Stimulated activated CD8-positive, alpha-beta memory T cell treated with anti-CD3 and anti-CD28 coated beads, Interleukin-4, amount 100 ng/mL, for 48 hours (primary cell): ENCODE data around the gene FMR1.

Source experiments
- DNase-seq: peaks from one replicate; pipeline ENCODE4 v3.0.0-alpha.2; 2020

Gene FMR1

GRCh38 chrX:147911192-147912022 is at the start of gene FMR1:
Gene FMR1 (plus strand): TSS chrX:147911919. CDS start chrX:147912180, 261 bp downstream.
- peak; percentile 92 for DNase-seq

GRCh38 chrX:147875866-147876596 is 35.7 kb upstream of the FMR1 start:
- no peak for DNase-seq

- DNase-seq: no peak
Observed at GRCh38 chrX:147876849-147877646, 34.7 kb upstream of the FMR1 start.

GRCh38 chrX:147877726-147878125 is 34.0 kb upstream of the FMR1 start:
- DNase-seq: no peak

- DNase-seq: no peak
Observed at GRCh38 chrX:147884958-147885357, 26.8 kb upstream of the FMR1 start.

GRCh38 chrX:147890756-147891155 is 21.0 kb upstream of the FMR1 start:
- no peak for DNase-seq

- DNase-seq: no peak
Observed at GRCh38 chrX:147891896-147892295, 19.8 kb upstream of the FMR1 start.

GRCh38 chrX:147893741-147894140 is 18.0 kb upstream of the FMR1 start:
- no peak for DNase-seq

GRCh38 chrX:147894366-147894963 is 17.3 kb upstream of the FMR1 start:
- no peak for DNase-seq

GRCh38 chrX:147897117-147897516 is 14.6 kb upstream of the FMR1 start:
- DNase-seq: no peak

- no peak for DNase-seq
Observed at GRCh38 chrX:147898951-147899350, 12.8 kb upstream of the FMR1 start.

- no peak for DNase-seq
Observed at GRCh38 chrX:147899379-147900114, 12.2 kb upstream of the FMR1 start.

- DNase-seq: no peak
Observed at GRCh38 chrX:147900349-147900748, 11.4 kb upstream of the FMR1 start.

- no peak for DNase-seq
Observed at GRCh38 chrX:147901461-147902126, 10.1 kb upstream of the FMR1 start.

- DNase-seq: no peak
Observed at GRCh38 chrX:147902270-147902669, 9.4 kb upstream of the FMR1 start.

GRCh38 chrX:147908106-147908505 is 3.6 kb upstream of the FMR1 start:
- DNase-seq: no peak

GRCh38 chrX:147910607-147911006 is 1.1 kb upstream of the FMR1 start:
- DNase-seq: no peak

- peak; percentile 33 for DNase-seq
Observed at GRCh38 chrX:147912093-147912801, 528 bp downstream of the FMR1 start.

GRCh38 chrX:147913570-147913969 is 1.9 kb downstream of the FMR1 start:
- DNase-seq: no peak

- DNase-seq: no peak
Observed at GRCh38 chrX:147914591-147914990, 2.9 kb downstream of the FMR1 start.

GRCh38 chrX:147916375-147916968 is 4.8 kb downstream of the FMR1 start:
- DNase-seq: no peak
